Thoracic aorta (tissue), 2 donors: ENCODE measurements around the gene TFE3. TPM values are rescaled to one million over a fixed set of nuclear protein-coding genes. Genes with fewer than 3 reads are reported as not detected.

Experiments
- ATAC-seq: fragments of 150-250 bp; one replicate; pipeline ENCODE4 v1.8.0; 2017; ENCODE audit warnings: low read depth; ENCODE audit not compliant: insufficient number of reproducible peaks, low FRiP score
- DNase-seq: peaks from one replicate; pipeline ENCODE4 v3.0.0-alpha.2; 2020; ENCODE audit warnings: low spot score
- H3K27ac ChIP-seq, 2 donors: fragments of 200-600 bp; sonication (generic); 1 replicate in 1 of 2; 2 replicates in 1 of 2; pipeline ENCODE4 v1.5.1; 2016; ENCODE audit warnings: mild to moderate bottlenecking in 2 of 2, moderate library complexity in 2 of 2
- H3K27me3 ChIP-seq: fragments of 200-600 bp; sonication (generic); replicated peaks from 2 replicates; pipeline ENCODE4 v1.6.0; 2016; ENCODE audit warnings: mild to moderate bottlenecking; ENCODE audit not compliant: insufficient read depth
- H3K36me3 ChIP-seq: fragments of 200-600 bp; sonication (generic); one replicate; pipeline ENCODE4 v1.5.1; 2016
- H3K4me1 ChIP-seq, 2 donors: fragments of 200-600 bp; sonication (generic); 1 replicate in 1 of 2; 2 replicates in 1 of 2; pipeline versions ENCODE4 v1.5.1 to v1.6.0; 2016; ENCODE audit warnings: low read depth in 2 of 2, mild to moderate bottlenecking in 1 of 2; ENCODE audit not compliant: control insufficient read depth in 1 of 2
- H3K4me3 ChIP-seq: fragments of 200-600 bp; sonication (generic); 2 replicates; pipeline ENCODE4 v1.5.1; 2016; ENCODE audit warnings: mild to moderate bottlenecking
- H3K9me3 ChIP-seq: fragments of 200-600 bp; sonication (generic); 2 replicates; pipeline ENCODE4 v1.5.1; 2016
- CTCF ChIP-seq: fragments of 200-600 bp; sonication (generic); IDR thresholded peaks from one replicate; pipeline ENCODE4 v1.5.1; 2019; ENCODE audit warnings: antibody characterized with exemption
- total RNA-seq, 2 donors: library from RNA; depleted of rRNA; stranded (reverse); fragments of >200 nt; gene quantifications; one replicate each; pipeline versions ENCODE4 v1.1.0 to v1.2.3, GENCODE V29; 2016

The TFE3 gene
- total RNA-seq, 2 donors from 2014 or later, result 83.8 to 106 TPM

- Histone ChIP-seq H3K27ac (no peak overlapping the region), H3K4me1 (no peaks in the 10 kb centered on the region), H3K4me3 (no peak overlapping the region), H3K9me3 (no peaks in the 10 kb centered on the region), H3K36me3 (no peaks in the 10 kb centered on the region), H3K27me3 (no peaks in the 10 kb centered on the region)
- DNase-seq, result no peak
- no peak for ATAC-seq
- no peak for TF ChIP-seq CTCF
These were observed 21.6 kb upstream of the TFE3 start for GRCh38 chrX:49064735-49065134.

- ATAC-seq (no peak), DNase-seq (no peak)
- no peak for TF ChIP-seq CTCF
These were observed 21.1 kb upstream of the TFE3 start for GRCh38 chrX:49064303-49064702.

GRCh38 chrX:49063715-49064114, 20.6 kb upstream of the TFE3 start:
- H3K4me1 ChIP-seq, result no peaks in the 10 kb centered on the region
- H3K27ac ChIP-seq, result no peak overlapping the region
- ATAC-seq, result no peak
- no peaks in the 10 kb centered on the region for H3K9me3 ChIP-seq
- no peaks in the 10 kb centered on the region for H3K27me3 ChIP-seq
- no peak for TF ChIP-seq CTCF
- no peaks in the 10 kb centered on the region for H3K36me3 ChIP-seq
- no peak for DNase-seq
- no peak overlapping the region for H3K4me3 ChIP-seq

More at GRCh38 chrX:49064303-49064702, 21.1 kb upstream of the TFE3 start:
- Histone ChIP-seq H3K27ac (no peak overlapping the region), H3K9me3 (no peaks in the 10 kb centered on the region), H3K4me3 (no peak overlapping the region), H3K36me3 (no peaks in the 10 kb centered on the region), H3K27me3 (no peaks in the 10 kb centered on the region), H3K4me1 (no peaks in the 10 kb centered on the region)

- H3K36me3 ChIP-seq, result no peaks in the 10 kb centered on the region
- H3K4me3 ChIP-seq, result no peak overlapping the region
- DNase-seq (no peak), ATAC-seq (no peak)
- H3K27me3 ChIP-seq, result no peaks in the 10 kb centered on the region
- TF ChIP-seq CTCF, result no peak
- H3K27ac ChIP-seq, result no peak overlapping the region
- no peaks in the 10 kb centered on the region for H3K4me1 ChIP-seq
- no peaks in the 10 kb centered on the region for H3K9me3 ChIP-seq
These were observed 18.8 kb upstream of the TFE3 start for GRCh38 chrX:49061916-49062315.

GRCh38 chrX:49061490-49061889, 18.3 kb upstream of the TFE3 start:
- ATAC-seq (no peak), DNase-seq (no peak)
- H3K4me1 ChIP-seq, result no peaks in the 10 kb centered on the region
- no peaks in the 10 kb centered on the region for H3K36me3 ChIP-seq
- H3K27ac ChIP-seq, result no peak overlapping the region
- no peaks in the 10 kb centered on the region for H3K9me3 ChIP-seq
- no peaks in the 10 kb centered on the region for H3K27me3 ChIP-seq
- H3K4me3 ChIP-seq, result no peak overlapping the region
- TF ChIP-seq CTCF, result no peak
